NOMO-1 (cell line): ENCODE measurements around the gene MICAL2.

Experiments
- DNase-seq, 2 experiments: peaks; one replicate each; lab custom pipeline; 2025; ENCODE audit not compliant: unreplicated experiment in 2 of 2; lab: John Stamatoyannopoulos, UW

MICAL2 gene

GRCh38 chr11:12200991-12201985 lies 90.9 kb downstream of the MICAL2 start:
- DNase-seq = no peak

GRCh38 chr11:12202661-12203310 lies 92.4 kb downstream of the MICAL2 start:
- DNase-seq = no peak

DNA sequence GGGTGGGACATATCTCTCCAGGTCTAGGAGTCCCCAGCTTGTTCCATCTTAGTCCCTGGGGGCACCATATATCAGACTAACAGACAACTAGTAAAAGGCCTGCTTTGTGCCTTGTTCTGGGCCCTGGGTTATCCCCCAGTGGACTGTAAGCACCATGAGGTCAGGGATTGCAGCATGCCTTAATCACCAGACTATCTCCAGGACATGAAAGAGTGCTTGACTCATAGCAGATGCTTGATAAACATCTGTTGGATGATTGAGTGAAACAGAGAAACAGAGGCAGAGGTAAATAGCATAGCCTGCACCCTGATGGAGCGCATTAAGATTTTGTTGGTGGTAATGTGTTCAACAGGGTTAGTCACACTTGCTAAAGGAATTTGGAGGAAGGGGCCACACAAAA lies 94.1 kb downstream of the MICAL2 start:
- DNase-seq = no peak

- DNase-seq = no peak
These were observed 94.9 kb downstream of the MICAL2 start for GRCh38 chr11:12205330-12205729.

GRCh38 chr11:12206529-12206928 lies 96.1 kb downstream of the MICAL2 start:
- no peak for DNase-seq

- no peak for DNase-seq
These were observed 97.2 kb downstream of the MICAL2 start for GRCh38 chr11:12207384-12208150.

- DNase-seq = no peak
These were observed 98.7 kb downstream of the MICAL2 start for GRCh38 chr11:12209096-12209495.

- no peak for DNase-seq
These were observed 99.8 kb downstream of the MICAL2 start for GRCh38 chr11:12210200-12210599.

GRCh38 chr11:12211331-12212065 lies 101.1 kb downstream of the MICAL2 start:
- DNase-seq = no peak

DNA sequence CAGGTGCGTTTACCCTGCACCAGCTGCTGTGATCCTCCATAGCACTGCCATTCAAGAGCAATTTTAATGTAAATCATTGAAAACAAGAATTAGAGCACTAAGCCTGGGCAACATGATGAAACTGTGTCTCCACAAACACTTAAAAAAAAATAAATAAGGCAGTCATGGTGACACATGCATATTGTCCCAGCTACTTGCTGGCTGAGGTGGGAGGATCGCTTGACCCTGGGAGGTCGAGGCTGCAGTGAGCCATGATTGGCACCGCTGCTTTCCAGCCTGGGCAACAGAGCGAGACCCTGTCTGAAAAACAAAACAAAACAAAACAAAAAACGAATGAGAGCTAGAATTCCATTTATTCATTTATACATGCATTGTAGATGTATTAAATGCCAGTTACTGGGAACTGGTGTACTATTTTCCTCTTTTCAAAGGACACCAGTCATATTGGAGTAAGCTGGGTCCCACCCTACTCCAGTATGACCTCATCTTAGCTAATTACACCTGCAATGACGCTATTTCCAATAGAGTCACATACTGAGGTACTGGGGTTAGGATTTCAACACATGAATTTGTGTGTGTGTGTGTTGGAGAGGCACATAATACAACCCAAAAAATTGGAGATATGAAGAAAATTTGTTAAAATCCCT lies 101.9 kb downstream of the MICAL2 start:
- no peak for DNase-seq

DNA sequence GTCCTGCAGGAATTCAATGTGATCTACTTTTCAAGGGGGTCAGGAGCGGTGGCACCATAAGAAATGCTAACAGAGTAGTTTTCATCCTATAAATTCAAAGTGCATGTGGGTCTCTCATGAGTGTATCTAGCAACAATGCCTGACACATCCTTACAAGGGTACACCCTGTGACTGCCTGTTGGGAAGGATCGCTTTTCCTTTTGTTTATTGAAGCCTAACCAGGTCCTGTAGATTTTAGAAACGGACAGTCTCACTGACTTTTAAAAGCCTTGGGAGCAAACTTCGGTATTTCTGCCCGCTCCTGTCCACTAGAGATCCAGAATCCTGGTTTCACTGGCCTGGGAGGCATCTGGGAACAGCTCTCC lies 102.4 kb downstream of the MICAL2 start:
- no peak for DNase-seq

- DNase-seq = no peak
These were observed 103.5 kb downstream of the MICAL2 start for GRCh38 chr11:12213883-12214282.

GRCh38 chr11:12214751-12215150 lies 104.4 kb downstream of the MICAL2 start:
- DNase-seq = no peak

DNA sequence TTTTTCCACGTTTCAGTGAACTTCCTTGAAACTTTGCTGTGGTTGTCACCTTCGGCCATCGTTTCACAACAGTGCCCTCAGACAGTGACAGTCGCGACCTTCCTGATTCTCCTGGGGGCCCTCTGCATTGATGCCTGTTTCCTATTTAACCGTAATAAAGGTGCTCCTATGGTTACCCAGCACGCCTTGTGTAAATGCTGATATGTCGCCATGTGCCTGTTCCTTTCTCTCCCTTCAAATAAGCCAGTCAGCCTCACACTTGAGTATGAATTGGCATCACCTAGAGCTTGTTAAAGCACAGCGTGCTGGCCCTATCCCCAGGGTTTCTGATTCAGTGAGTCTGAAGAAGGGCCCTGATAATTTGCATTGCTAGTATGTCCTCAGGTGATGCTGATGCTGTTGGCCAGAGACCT lies 104.8 kb downstream of the MICAL2 start:
- DNase-seq = peak; percentile 55 to 67

GRCh38 chr11:12216041-12216451 lies 105.7 kb downstream of the MICAL2 start:
- DNase-seq = no peak

- no peak for DNase-seq
These were observed 106.4 kb downstream of the MICAL2 start for GRCh38 chr11:12216671-12217374.

GRCh38 chr11:12217879-12218278 lies 107.5 kb downstream of the MICAL2 start:
- DNase-seq = no peak

DNA sequence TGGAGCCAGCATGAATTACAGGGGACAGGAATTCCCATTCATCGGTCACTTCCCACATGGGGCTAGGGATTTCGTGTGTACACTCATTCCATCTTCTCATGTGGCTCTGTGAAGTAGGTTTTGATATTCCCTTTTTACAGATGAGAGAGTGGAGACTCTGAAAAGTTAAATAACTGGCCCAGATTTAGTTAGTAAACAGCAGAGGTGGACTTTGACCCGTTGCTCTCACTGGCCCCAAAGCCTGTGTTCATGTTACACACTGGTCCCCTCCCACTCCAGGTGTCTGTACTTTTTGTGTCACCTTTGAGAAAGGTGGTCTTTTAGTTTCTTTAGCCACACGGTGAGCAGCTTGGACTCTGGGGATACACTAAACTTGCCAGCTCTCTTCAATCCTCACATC lies 108.5 kb downstream of the MICAL2 start:
- DNase-seq = no peak

- no peak for DNase-seq
These were observed 109.4 kb downstream of the MICAL2 start for GRCh38 chr11:12219757-12220156.
